ENCODE measurements around the gene MMP15. TPM values are rescaled to one million over a fixed set of nuclear protein-coding genes. Genes with fewer than 3 reads are reported as not detected.

MMP15 gene
- total RNA-seq, 1 experiment from 2014 or later: 4.5 TPM

- intact Hi-C loops (cut with micrococcal nuclease; ENCODE audit: unreplicated experiment): loop anchor here (10.0 kb wide), 1 partner anchor 697 kb away; no protein-coding TSS in a partner anchor
- Histone ChIP-seq H3K4me3 (ENCODE audit: low read depth, low read length, poor library complexity, severe bottlenecking) (no peak overlapping the region), H3K9me3 (ENCODE audit: low read depth, low read length, poor library complexity, severe bottlenecking) (no peaks in the 10 kb centered on the region), H3K36me3 (ENCODE audit: insufficient read depth, low read length, poor library complexity, severe bottlenecking) (no peaks in the 10 kb centered on the region), H3K27me3 (replicated peaks; ENCODE audit: insufficient read depth, low read depth, low read length, poor library complexity) (no peaks in the 10 kb centered on the region), H3K4me1 (ENCODE audit: insufficient read depth, low read length, poor library complexity, severe bottlenecking) (no peaks in the 10 kb centered on the region), H3K27ac (ENCODE audit: low read depth, low read length, poor library complexity, severe bottlenecking) (no peak overlapping the region)
- POLR2A ChIA-PET (ENCODE audit: low non-redundant PET): no interaction called here
- no peak for DNase-seq (ENCODE audit: low spot score)
- BruUV-seq (replicated peaks): no TSS peak
- TF ChIP-seq EZH2 (IDR thresholded peaks at IDR 0.05; ENCODE audit: borderline replicate concordance, low read depth, low read length, poor library complexity, severe bottlenecking) (no peak), CTCF (conservative IDR thresholded peaks at IDR 0.05; ENCODE audit: low read depth, low read length) (no peak)
- CTCF ChIA-PET: no interaction called here
Measured at GRCh38 chr16:58057784-58058183, 32.2 kb downstream of the MMP15 start.

DNA sequence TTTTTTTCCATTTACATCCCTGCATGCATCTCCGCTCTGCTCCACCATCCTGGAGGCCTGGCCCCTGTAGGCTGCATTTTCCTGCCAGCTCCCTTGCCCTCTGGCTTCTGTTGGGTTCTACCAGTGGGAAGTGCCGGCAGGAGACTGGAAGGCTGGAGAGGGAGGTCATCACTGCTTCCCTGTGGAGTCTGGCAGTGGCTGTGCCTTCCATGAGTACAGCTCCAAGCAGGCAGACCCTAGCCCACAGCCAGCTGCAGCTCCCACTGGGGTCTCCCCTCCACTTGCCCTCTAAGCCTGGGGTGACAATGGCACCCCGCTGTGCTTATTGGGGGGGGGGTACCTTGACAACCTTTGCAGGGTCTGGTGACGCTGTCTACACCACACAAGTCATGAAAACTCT, 37.3 kb downstream of the MMP15 start:
- intact Hi-C loops (cut with micrococcal nuclease; ENCODE audit: unreplicated experiment): no loop called here
- H3K27ac ChIP-seq (ENCODE audit: low read depth, low read length, poor library complexity, severe bottlenecking): no peak overlapping the region
- TF ChIP-seq EZH2 (IDR thresholded peaks at IDR 0.05; ENCODE audit: borderline replicate concordance, low read depth, low read length, poor library complexity, severe bottlenecking): no peak
- TF ChIP-seq CTCF (conservative IDR thresholded peaks at IDR 0.05; ENCODE audit: low read depth, low read length): no peak
- no peak for DNase-seq (ENCODE audit: low spot score)
- CTCF ChIA-PET: no interaction called here
- no peaks in the 10 kb centered on the region for H3K36me3 ChIP-seq (ENCODE audit: insufficient read depth, low read length, poor library complexity, severe bottlenecking)
- POLR2A ChIA-PET (ENCODE audit: low non-redundant PET): no interaction called here
- no peaks in the 10 kb centered on the region for H3K9me3 ChIP-seq (ENCODE audit: low read depth, low read length, poor library complexity, severe bottlenecking)
- no peaks in the 10 kb centered on the region for H3K27me3 ChIP-seq (replicated peaks; ENCODE audit: insufficient read depth, low read depth, low read length, poor library complexity)
- BruUV-seq (replicated peaks): no TSS peak
- H3K4me3 ChIP-seq (ENCODE audit: low read depth, low read length, poor library complexity, severe bottlenecking): no peak overlapping the region
- H3K4me1 ChIP-seq (ENCODE audit: insufficient read depth, low read length, poor library complexity, severe bottlenecking): no peaks in the 10 kb centered on the region

- ChIA-PET CTCF (no interaction called here), POLR2A (ENCODE audit: low non-redundant PET) (no interaction called here)
- Histone ChIP-seq H3K27ac (ENCODE audit: low read depth, low read length, poor library complexity, severe bottlenecking) (no peak overlapping the region), H3K4me3 (ENCODE audit: low read depth, low read length, poor library complexity, severe bottlenecking) (no peak overlapping the region), H3K9me3 (ENCODE audit: low read depth, low read length, poor library complexity, severe bottlenecking) (no peaks in the 10 kb centered on the region), H3K4me1 (ENCODE audit: insufficient read depth, low read length, poor library complexity, severe bottlenecking) (no peaks in the 10 kb centered on the region), H3K27me3 (replicated peaks; ENCODE audit: insufficient read depth, low read depth, low read length, poor library complexity) (no peaks in the 10 kb centered on the region), H3K36me3 (ENCODE audit: insufficient read depth, low read length, poor library complexity, severe bottlenecking) (no peaks in the 10 kb centered on the region)
- no TSS peak for BruUV-seq (replicated peaks)
- DNase-seq (ENCODE audit: low spot score): no peak
- no peak for TF ChIP-seq EZH2 (IDR thresholded peaks at IDR 0.05; ENCODE audit: borderline replicate concordance, low read depth, low read length, poor library complexity, severe bottlenecking)
- TF ChIP-seq CTCF (conservative IDR thresholded peaks at IDR 0.05; ENCODE audit: low read depth, low read length): no peak
- intact Hi-C loops (cut with micrococcal nuclease; ENCODE audit: unreplicated experiment): no loop called here
Measured at GRCh38 chr16:58063377-58064076, 38.0 kb downstream of the MMP15 start.
